ENCODE results near the gene SLC6A16.
A peak's percentile ranks its signal among the peaks of the same experiment; 100 is the strongest.

Gene SLC6A16

DNA sequence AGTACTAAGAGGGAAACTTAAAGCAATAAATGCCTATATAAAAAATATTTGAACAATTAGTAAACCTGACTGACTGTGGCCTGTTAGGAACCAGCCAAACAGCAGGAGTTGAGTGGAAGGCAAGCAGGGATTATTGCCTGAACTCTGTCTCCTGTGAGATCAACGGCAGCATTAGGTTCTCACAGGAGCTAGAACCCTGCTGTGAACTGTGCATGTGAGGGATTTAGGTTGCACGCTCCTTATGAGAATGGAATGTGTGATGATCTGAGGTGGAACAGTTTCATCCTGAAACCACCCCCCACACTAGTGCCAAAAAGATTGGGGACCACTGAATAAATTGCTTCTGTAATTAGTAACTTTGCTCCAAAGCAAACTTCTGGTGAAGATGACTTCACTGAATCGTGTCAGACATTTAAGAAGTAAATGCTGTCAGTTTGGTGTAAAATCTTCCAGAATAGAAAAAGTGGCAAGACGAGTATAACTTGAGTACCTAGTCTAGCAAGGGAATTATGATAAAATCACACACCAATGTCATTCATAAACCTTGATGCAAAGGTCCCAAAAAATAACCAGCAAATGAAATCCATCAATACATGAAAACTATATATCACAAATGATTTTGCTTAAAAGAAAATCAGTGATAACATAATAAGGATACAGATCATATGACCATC is 53.8 kb downstream of the SLC6A16 start:
- DNase-seq (ENCODE audit: low read depth in 3 of 3) = no peak

DNA sequence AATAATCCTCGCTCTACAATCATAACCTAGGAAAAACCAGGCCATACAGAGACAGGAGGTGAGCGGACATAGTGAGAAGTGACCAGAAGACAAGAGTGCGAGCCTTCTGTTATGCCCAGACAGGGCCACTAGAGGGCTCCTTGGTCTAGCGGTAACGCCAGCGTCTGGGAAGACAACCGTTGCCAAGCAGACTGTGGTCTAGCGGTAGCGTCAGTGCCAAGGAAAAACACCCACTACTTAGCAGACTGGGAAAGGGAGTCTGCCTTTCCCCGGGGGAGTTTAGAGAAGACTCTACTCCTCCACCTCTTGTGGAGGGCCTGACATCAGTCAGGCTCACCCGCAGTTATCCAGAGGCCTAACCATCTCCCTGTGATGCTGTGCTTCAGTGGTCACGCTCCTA is 58.6 kb downstream of the SLC6A16 start:
- DNase-seq (ENCODE audit: low read depth in 3 of 3) = peak; percentile 7 to 20 (median 13)

DNA sequence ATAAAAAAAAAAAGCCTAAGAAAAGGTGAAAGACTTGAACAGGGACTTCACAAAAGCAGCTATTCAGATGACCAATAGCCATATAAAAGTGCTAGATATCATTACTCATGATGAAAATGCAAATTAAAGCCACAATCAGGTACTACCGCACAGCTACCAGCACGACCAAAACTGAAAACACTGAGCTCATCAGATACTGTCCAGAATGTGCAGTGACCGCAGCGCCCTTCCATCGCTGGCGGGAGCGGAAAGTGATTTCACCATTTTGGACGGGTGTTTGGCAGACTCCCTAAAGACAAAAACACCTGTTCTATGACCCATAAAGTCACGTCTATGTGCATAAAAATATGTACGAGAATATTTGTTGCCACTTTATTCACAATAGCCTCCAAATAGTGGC is 60.7 kb downstream of the SLC6A16 start:
- DNase-seq (ENCODE audit: low read depth in 3 of 3) = no peak

DNA sequence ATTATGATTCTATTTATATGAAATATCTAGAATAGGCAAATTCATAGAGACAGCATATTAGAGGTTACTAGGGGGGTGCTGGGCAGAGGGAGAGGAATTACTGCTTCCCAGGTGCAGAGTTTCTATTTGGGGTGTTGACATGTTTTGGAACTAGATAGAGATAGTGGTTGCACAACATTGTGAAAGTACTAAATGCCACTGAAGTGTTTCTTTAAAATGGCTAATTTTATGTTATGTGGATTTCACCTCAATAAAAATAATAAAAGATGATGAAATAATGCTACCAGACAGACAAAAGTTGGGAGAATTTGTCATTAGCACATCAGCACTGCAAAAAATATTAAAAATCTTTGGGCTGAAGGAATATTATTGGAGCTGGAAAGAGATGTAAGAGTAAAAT is 63.4 kb downstream of the SLC6A16 start:
- DNase-seq (ENCODE audit: low read depth in 3 of 3) = no peak

DNA sequence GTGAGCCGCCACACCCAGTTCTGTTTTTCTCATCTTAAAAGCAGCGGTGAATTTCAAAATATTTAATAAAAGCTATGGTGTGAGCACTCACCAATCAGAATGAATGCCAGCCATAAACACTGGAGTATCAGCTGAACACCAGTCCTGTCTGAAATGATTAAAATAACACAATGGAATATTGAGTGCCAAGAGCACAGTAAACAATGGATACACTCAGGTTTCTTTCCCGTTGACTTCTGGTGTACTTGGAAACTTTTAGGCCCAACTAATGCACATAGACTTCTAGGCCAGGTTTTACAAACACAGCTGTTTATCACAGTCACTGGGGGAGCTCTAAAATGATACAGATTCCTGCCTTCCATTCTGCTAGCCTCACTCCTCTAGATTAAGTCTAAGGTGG is 68.3 kb downstream of the SLC6A16 start:
- DNase-seq (ENCODE audit: low read depth in 3 of 3) = no peak

DNA sequence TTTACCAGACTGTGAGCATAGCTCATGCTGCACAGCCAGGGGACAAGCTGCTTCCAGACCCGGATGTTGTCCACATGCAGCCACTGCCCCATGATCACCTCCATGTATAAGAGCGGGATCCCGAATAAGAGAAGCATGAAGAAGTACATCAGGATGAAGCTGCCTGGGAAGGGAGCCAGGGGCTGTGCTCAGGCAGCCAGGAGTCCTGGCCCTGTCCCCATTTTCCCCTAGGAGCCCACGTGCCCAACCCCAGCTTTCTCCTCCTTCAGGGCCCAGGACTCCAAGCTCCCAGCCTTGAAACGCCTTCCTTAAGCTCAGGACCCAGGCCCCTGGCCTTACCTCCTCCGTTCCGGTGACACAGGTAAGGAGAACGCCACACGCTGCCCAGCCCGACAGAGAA is 69.3 kb downstream of the SLC6A16 start:
- DNase-seq (ENCODE audit: low read depth in 3 of 3) = no peak

DNA sequence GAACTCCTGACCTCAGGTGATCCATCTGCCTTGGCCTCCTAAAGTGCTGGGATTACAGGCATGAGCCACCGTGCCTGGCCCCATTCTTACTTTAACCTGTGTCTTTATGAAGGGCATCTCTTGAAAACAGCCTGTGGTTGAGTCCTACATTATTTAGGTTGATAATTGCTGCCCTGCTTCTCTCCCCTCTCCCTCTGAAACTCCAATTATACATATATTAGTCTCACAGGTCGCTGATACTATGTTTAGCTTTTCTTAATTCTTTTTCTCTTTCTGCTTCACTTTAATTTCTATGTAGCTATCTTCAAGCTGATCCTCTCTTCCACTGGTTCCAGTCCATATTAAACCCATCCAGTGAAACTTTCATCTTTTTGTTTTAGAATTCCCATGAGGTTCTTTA is 75.1 kb downstream of the SLC6A16 start:
- no peak for DNase-seq (ENCODE audit: low read depth in 3 of 3)

DNA sequence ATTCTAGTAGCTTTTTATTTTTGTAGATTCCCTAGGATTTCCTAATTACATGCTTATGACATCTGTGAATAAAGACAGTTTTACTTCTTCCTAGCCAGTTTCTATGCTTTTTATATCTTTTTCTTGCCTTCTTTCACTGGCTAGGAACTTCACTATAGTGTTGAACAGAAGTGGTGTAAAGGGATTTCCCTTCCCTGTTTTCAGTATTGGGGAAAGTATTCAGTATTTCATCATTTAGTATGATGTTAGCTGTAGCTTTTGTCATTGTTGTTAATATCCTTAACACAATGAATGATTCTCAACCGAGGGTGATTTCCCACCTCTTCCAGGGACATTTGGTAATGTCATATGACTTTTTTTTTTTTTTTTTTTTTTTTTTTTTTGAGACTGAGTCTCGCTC is 77.3 kb downstream of the SLC6A16 start:
- no peak for DNase-seq (ENCODE audit: low read depth in 3 of 3)

DNA sequence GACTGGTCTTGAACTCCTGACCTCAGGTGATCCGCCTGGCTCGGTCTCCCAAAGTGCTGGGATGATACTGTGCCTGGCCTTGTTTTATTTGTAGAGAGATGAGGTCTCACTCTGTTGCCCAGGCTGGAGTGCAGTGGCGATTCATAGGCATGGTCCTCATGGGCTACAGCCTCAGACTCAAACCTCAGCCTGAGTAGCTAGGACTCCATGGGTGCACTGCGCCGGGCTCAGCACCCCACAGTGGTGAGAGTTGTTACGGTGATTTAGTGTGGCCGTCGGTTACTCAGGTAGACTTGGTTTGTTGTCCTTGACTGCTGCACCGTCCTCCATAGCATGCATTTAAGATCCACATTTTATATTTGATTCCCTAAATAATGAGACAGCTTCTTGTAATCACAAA is 80.7 kb downstream of the SLC6A16 start:
- no peak for DNase-seq (ENCODE audit: low read depth in 3 of 3)

DNA sequence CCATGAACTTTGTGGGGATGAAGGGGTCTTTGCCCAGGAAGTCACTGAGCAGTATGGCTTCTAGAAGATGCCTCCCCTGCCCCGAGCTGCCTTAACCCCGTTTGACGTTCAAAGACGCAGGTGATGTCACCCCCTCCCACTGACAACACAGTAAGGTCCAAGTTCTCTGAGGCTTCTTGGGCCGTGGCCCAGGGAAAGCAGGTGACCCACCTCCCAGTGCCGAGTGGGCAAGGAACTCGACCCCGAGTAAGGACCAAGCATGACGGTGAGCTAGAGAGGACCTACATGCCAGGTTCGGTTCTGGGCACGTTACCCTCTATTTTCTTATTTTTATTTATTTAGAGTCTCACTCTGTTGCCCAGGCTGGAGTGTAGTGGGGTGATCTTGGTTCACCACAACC is 81.3 kb downstream of the SLC6A16 start:
- DNase-seq (ENCODE audit: low read depth in 3 of 3) = no peak

DNA sequence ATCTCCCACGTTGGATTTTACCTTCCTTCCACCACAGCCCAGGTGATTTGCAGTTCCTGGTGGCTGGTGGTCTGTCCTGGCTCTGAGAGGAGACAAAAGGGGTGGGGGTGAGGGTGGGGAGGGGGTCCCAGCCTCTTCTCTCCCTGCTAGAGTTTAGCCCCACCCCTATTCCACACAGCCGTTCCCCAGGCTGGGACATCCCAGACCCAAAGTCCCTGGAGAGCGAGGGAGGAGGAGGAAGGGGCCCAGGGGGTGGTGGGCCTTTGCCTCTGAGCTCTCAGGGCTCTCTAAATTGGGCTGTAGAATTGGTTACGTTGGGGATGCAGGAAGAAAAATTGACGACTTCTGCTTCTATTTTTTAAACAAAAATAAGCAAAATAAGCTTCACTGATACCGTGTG is 81.9 kb downstream of the SLC6A16 start:
- DNase-seq (ENCODE audit: low read depth in 3 of 3) = no peak

DNA sequence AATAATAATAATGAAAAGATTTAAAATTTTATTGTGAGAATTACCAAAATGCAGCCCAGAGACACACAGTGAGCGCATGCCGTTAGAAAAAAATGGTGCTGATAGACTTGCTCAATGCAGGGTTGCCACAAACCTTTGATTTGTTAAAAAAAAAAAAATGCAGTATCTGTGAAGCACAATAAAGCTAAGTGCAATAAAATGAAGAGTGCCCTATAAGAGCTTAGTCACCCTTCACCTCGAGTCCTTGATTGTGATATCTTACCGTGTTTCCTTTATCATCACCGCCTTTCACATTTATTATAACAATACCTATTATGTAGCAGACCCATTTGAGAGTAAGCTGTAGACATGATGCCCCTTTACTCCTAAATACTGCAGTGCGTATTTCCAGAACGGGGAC is 83.2 kb downstream of the SLC6A16 start:
- DNase-seq (ENCODE audit: low read depth in 3 of 3) = no peak

Measured in stimulated activated CD4-positive, alpha-beta T cell treated with anti-CD3 and anti-CD28 coated beads, TNF-alpha, amount 100 ng/mL, for 4 hours (primary cell).